K562 (cell line): Measurements from ENCODE around the gene ROBO2. TPM values are rescaled to one million over a fixed set of nuclear protein-coding genes. Genes with fewer than 3 reads are reported as not detected.

Experiments used
- ATAC-seq: fragments of 200-7000 bp; cut with Tn5 transposase; 3 replicates; pipeline ENCODE4 v1.9.1; 2020; ENCODE audit warnings: moderate library complexity
- BruUV-seq: library from RNA; stranded (reverse); fragments of 400-500 nt; replicated peaks from 2 replicates; lab custom pipeline; 2021; lab: Mats Ljungman, UMichigan
- CTCF ChIA-PET: fragments of 300-600 bp; formaldehyde crosslinking; extraction: SDS; loops from one replicate; lab custom pipeline; 2021; ENCODE audit warnings: low intra/inter-chr PET ratio; lab: Yijun Ruan, JAX
- POLR2A ChIA-PET: fragments of 300-600, 350-650 bp; sonication (Branson Sonifier 250); formaldehyde crosslinking; extraction: SDS; loops from one replicate; lab custom pipeline; 2021; ENCODE audit warnings: antibody characterized with exemption, inconsistent platforms; lab: Yijun Ruan, JAX
- DNase-seq, 4 experiments: peaks; one replicate each; pipeline versions ENCODE4 v3.0.0 to v3.0.0-alpha.2; 2011 to 2018; ENCODE audit warnings: low spot score in 3 of 4, mixed read lengths in 3 of 4; ENCODE audit errors: extremely low read depth in 1 of 4
- FAIRE-seq: peaks from 2 replicates; lab custom pipeline; 2011; peaks lifted over from hg19 to GRCh38; lab: Jason Lieb, UNC
- H2AFZ ChIP-seq: 2 replicates; pipeline ENCODE4 v1.6.0; 2011; ENCODE audit warnings: low read depth, low read length, control low read depth, inconsistent platforms
- H3K27ac ChIP-seq: fragments of 200-600 bp; 3 replicates; pipeline ENCODE4 v1.8.0; 2011; ENCODE audit warnings: low read depth, mild to moderate bottlenecking, control low read depth, inconsistent platforms, low read length, moderate library complexity, mixed read lengths; ENCODE audit errors: extremely low read depth
- H3K27me3 ChIP-seq, 2 experiments: fragments of 300-600 bp in 1 of 2; 2 replicates in 1 of 2; 3 replicates in 1 of 2; pipeline versions ENCODE4 v1.6.0 to v1.8.0; 2011; ENCODE audit warnings: inconsistent platforms in 2 of 2, low read length in 2 of 2, mild to moderate bottlenecking in 1 of 2, mixed read lengths in 1 of 2, moderate library complexity in 1 of 2; ENCODE audit not compliant: control insufficient read depth in 2 of 2, insufficient read depth in 2 of 2
- H3K36me3 ChIP-seq: fragments of 300-600 bp; 3 replicates; pipeline ENCODE4 v1.8.0; 2011; ENCODE audit warnings: mild to moderate bottlenecking, low read length, inconsistent platforms; ENCODE audit not compliant: control insufficient read depth, insufficient read depth
- H3K4me1 ChIP-seq, 2 experiments: fragments of 200-600 bp in 1 of 2; replicated peaks in 1 of 2; 2 replicates in 1 of 2; 3 replicates in 1 of 2; pipeline versions ENCODE4 v1.5.1 to v1.8.0; 2011; ENCODE audit warnings: inconsistent platforms in 2 of 2, low read length in 2 of 2, mild to moderate bottlenecking in 1 of 2, mixed read lengths in 1 of 2, moderate library complexity in 1 of 2; ENCODE audit not compliant: control insufficient read depth in 2 of 2, insufficient read depth in 2 of 2
- H3K4me2 ChIP-seq: 2 replicates; pipeline ENCODE4 v1.6.1; 2011; ENCODE audit warnings: low read length, control low read depth, inconsistent platforms, mixed read lengths; ENCODE audit not compliant: insufficient read depth
- H3K4me3 ChIP-seq: fragments of 200-600 bp; sonication (generic), shearing (Covaris generic); 2 replicates; pipeline ENCODE4 v1.5.1; 2016; ENCODE audit warnings: control low read depth, inconsistent platforms
- H3K79me2 ChIP-seq: fragments of 200-600 bp; 3 replicates; pipeline ENCODE4 v1.8.0; 2011; ENCODE audit warnings: low read length, inconsistent platforms; ENCODE audit not compliant: control insufficient read depth, insufficient read depth
- H3K9ac ChIP-seq, 2 experiments: 2 replicates each; pipeline versions ENCODE4 v1.6.0 to v1.6.1; 2011; ENCODE audit warnings: low read depth in 2 of 2, low read length in 2 of 2, control low read depth in 1 of 2, inconsistent platforms in 1 of 2, mild to moderate bottlenecking in 1 of 2, mixed read lengths in 1 of 2; ENCODE audit not compliant: insufficient read depth in 1 of 2
- H3K9me1 ChIP-seq: one replicate; pipeline ENCODE4 v1.6.0; 2011; ENCODE audit warnings: inconsistent platforms, mild to moderate bottlenecking, low read length, moderate library complexity; ENCODE audit not compliant: control insufficient read depth, insufficient read depth
- H3K9me3 ChIP-seq: replicated peaks from 2 replicates; pipeline ENCODE4 v1.5.1; 2011; ENCODE audit warnings: low read depth, low read length, inconsistent platforms; ENCODE audit not compliant: control insufficient read depth, insufficient read depth
- H4K20me1 ChIP-seq: replicated peaks from 2 replicates; pipeline ENCODE4 v1.6.1; 2011; ENCODE audit warnings: low read length, inconsistent platforms, mixed read lengths; ENCODE audit not compliant: control insufficient read depth, insufficient read depth
- EHMT2 ChIP-seq: fragments of 450-650 bp; IDR thresholded peaks from 2 replicates; pipeline ENCODE4 v1.6.1; 2018; ENCODE audit warnings: antibody characterized with exemption
- EZH2 ChIP-seq: IDR thresholded peaks from 2 replicates; pipeline ENCODE4 v1.6.1; 2012; ENCODE audit warnings: low read depth, mild to moderate bottlenecking, inconsistent platforms, low read length, borderline replicate concordance
- FOXK2 ChIP-seq, 2 experiments: fragments of 450-650 bp; IDR thresholded peaks in 1 of 2; conservative IDR thresholded peaks in 1 of 2; 2 replicates each; pipeline ENCODE4 v1.6.1; 2016; ENCODE audit warnings: low read depth in 2 of 2, mild to moderate bottlenecking in 1 of 2
- ILK ChIP-seq: fragments of 450-650 bp; IDR thresholded peaks from 2 replicates; pipeline ENCODE4 v1.6.1; 2016; ENCODE audit warnings: missing genetic modification characterization, low read depth, mild to moderate bottlenecking, missing compliant biosample characterization, moderate library complexity, borderline replicate concordance
- NFIC ChIP-seq: fragments of 450-650 bp; IDR thresholded peaks from 2 replicates; pipeline ENCODE4 v1.6.1; 2017; ENCODE audit warnings: mild to moderate bottlenecking, inconsistent platforms
- NR3C1 ChIP-seq: sonication (generic); formaldehyde crosslinking; IDR thresholded peaks from 2 replicates; pipeline ENCODE4 v1.8.1; 2022; ENCODE audit warnings: missing genetic modification reagents
- PHTF2 ChIP-seq: fragments of 250-450 bp; sonication (Bioruptor Pico); IDR thresholded peaks from 2 replicates; pipeline ENCODE4 v1.5.0; 2021; ENCODE audit warnings: mild to moderate bottlenecking
- STAT5A ChIP-seq: IDR thresholded peaks from 2 replicates; pipeline ENCODE4 v1.6.1; 2012; ENCODE audit warnings: low read length, inconsistent platforms, borderline replicate concordance
- TAF7 ChIP-seq: fragments of 450-650 bp; IDR thresholded peaks from 2 replicates; pipeline ENCODE4 v1.6.1; 2016; ENCODE audit warnings: missing genetic modification characterization, missing compliant biosample characterization
- ZBTB17 ChIP-seq: fragments of 450-650 bp; formaldehyde crosslinking; IDR thresholded peaks from 2 replicates; pipeline ENCODE4 v1.4.0; 2020; ENCODE audit warnings: mild to moderate bottlenecking
- ZNF253 ChIP-seq: fragments of 250-450 bp; sonication (Bioruptor Pico); conservative IDR thresholded peaks from 2 replicates; pipeline ENCODE4 v1.6.1; 2021; ENCODE audit warnings: mild to moderate bottlenecking
- ZNF77 ChIP-seq: fragments of 250-450 bp; sonication (Bioruptor Pico); IDR thresholded peaks from 2 replicates; pipeline ENCODE4 v1.5.0; 2020
- WGBS: fragments of 100-300 bp; shearing (Covaris generic); methylation state at CpG from one replicate; pipeline ENCODE4 v1.1.6; 2016; ENCODE audit warnings: low coverage, mixed read lengths; ENCODE audit not compliant: insufficient coverage; ENCODE audit errors: missing lambda C conversion rate; 5-methylcytosine and 5-hydroxymethylcytosine counted together
- in situ Hi-C: fragments of 300-500 bp; cut with MboI; formaldehyde crosslinking; loops from 4 replicates; pipeline ENCODE4 v1.15.0; 2018; ENCODE audit warnings: inconsistent platforms, mixed read lengths
- intact Hi-C: fragments of 100-400 bp; cut with micrococcal nuclease; formaldehyde crosslinking; loops from 2 replicates; pipeline ENCODE4 v1.14.2; 2022
- polyA plus RNA-seq, 8 experiments: library from polyadenylated mRNA; depleted of rRNA in 4 of 8; stranded (reverse) in 5 of 8; unstranded in 3 of 8; fragments of >200 nt; fragmentation: Nextera tagmentation in 2 of 8; fragmentation: Illumina TruSeq in 1 of 8; extraction: Ambion mirVana in 2 of 8; extraction: Trizol in 1 of 8; gene quantifications; 2 replicates each; pipeline versions ENCODE4 v1.2.1 to v1.2.3, GENCODE V29; 2011 to 2014; ENCODE audit warnings: inconsistent platforms in 1 of 8, missing spikeins in 1 of 8
- total RNA-seq, 7 experiments: library from RNA; depleted of rRNA in 6 of 7; stranded (reverse); fragments of >200 nt in 6 of 7; fragmentation: Illumina TruSeq in 2 of 7; extraction: Trizol in 2 of 7; gene quantifications; 2 replicates each; pipeline versions ENCODE4 v1.2.1 to v1.2.3, GENCODE V29; 2011 to 2021; ENCODE audit warnings: low replicate concordance in 1 of 7
- TF ChIP-seq, protein P1 (sequence below): IDR thresholded peaks from 2 replicates; pipeline ENCODE4 v1.6.1; 2012; ENCODE audit warnings: low read depth, low read length, improper control_type of control experiment, borderline replicate concordance
- TF ChIP-seq, protein P2 (sequence below): fragments of 250-450 bp; sonication (Bioruptor Pico); IDR thresholded peaks from 2 replicates; pipeline ENCODE4 v1.4.0; 2020
- TF ChIP-seq, protein P3 (sequence below): sonication (generic); formaldehyde crosslinking; IDR thresholded peaks from 2 replicates; pipeline ENCODE4 v1.8.0; 2022; ENCODE audit warnings: missing genetic modification reagents, mild to moderate bottlenecking, borderline replicate concordance
- TF ChIP-seq, protein P4 (sequence below): sonication (generic); formaldehyde crosslinking; IDR thresholded peaks from 2 replicates; pipeline ENCODE4 v1.8.0; 2022; ENCODE audit warnings: mild to moderate bottlenecking, missing genetic modification reagents

ROBO2 gene
- total and polyA plus RNA-seq, 9 of the 15 experiments (the other 6 are each of a cell fraction or from before 2014, with no cell fraction given): 0.84 to 3.0 (median 1.7) TPM

DNA sequence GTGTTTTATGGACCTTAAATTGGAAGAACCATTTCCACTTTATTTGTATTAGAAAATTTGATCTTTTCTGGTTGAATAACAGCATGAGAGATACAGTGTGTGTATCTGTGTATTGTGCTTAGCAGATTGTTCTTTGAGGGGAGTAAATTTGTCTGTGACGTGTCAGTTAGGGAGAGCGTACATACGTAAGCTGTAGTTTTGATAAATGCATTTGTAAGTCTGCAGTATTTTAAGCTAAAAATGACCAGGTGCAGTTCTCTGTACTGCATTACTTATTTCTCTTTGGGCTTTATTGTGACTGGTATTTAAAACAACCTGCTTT lies 264.8 kb downstream of the ROBO2 start:
- H3K9me1 ChIP-seq: no peaks in the 10 kb centered on the region
- ChIA-PET POLR2A (no interaction called here), CTCF (no interaction called here)
- H3K27ac ChIP-seq: no peak overlapping the region
- DNase-seq (no peak), ATAC-seq (no peak), FAIRE-seq (no peak)
- no peaks in the 10 kb centered on the region for H4K20me1 ChIP-seq
- BruUV-seq: no TSS peak
- intact Hi-C loops: no loop called here
- no peaks in the 10 kb centered on the region for H3K4me1 ChIP-seq
- no peaks in the 10 kb centered on the region for H3K27me3 ChIP-seq
- in situ Hi-C loops: no loop called here
- TF ChIP-seq TAF7 (tag): no peak
- TF ChIP-seq ZBTB17 (CRISPR knock-in tag): no peak
- TF ChIP-seq, protein P1, sequence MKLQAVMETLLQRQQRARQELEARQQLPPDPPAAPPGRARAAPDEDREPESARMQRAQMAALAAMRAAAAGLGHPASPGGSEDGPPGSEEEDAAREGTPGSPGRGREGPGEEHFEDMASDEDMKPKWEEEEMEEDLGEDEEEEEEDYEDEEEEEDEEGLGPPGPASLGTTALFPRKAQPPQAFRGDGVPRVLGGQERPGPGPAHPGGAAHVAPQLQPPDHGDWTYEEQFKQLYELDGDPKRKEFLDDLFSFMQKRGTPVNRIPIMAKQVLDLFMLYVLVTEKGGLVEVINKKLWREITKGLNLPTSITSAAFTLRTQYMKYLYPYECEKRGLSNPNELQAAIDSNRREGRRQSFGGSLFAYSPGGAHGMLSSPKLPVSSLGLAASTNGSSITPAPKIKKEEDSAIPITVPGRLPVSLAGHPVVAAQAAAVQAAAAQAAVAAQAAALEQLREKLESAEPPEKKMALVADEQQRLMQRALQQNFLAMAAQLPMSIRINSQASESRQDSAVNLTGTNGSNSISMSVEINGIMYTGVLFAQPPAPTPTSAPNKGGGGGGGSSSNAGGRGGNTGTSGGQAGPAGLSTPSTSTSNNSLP: no peak
- TF ChIP-seq EHMT2: no peak
- TF ChIP-seq ILK (tag): no peak
- TF ChIP-seq STAT5A: no peak
- TF ChIP-seq ZNF77 (CRISPR knock-in tag): no peak
- TF ChIP-seq ZNF253: no peak
- no peak for TF ChIP-seq FOXK2 (conservative IDR thresholded peaks at IDR 0.05 in 1 of 2, IDR thresholded peaks at IDR 0.05 in 1 of 2; ENCODE audit: low read depth in 2 of 2)
- TF ChIP-seq NFIC: no peak
- TF ChIP-seq, protein P2, sequence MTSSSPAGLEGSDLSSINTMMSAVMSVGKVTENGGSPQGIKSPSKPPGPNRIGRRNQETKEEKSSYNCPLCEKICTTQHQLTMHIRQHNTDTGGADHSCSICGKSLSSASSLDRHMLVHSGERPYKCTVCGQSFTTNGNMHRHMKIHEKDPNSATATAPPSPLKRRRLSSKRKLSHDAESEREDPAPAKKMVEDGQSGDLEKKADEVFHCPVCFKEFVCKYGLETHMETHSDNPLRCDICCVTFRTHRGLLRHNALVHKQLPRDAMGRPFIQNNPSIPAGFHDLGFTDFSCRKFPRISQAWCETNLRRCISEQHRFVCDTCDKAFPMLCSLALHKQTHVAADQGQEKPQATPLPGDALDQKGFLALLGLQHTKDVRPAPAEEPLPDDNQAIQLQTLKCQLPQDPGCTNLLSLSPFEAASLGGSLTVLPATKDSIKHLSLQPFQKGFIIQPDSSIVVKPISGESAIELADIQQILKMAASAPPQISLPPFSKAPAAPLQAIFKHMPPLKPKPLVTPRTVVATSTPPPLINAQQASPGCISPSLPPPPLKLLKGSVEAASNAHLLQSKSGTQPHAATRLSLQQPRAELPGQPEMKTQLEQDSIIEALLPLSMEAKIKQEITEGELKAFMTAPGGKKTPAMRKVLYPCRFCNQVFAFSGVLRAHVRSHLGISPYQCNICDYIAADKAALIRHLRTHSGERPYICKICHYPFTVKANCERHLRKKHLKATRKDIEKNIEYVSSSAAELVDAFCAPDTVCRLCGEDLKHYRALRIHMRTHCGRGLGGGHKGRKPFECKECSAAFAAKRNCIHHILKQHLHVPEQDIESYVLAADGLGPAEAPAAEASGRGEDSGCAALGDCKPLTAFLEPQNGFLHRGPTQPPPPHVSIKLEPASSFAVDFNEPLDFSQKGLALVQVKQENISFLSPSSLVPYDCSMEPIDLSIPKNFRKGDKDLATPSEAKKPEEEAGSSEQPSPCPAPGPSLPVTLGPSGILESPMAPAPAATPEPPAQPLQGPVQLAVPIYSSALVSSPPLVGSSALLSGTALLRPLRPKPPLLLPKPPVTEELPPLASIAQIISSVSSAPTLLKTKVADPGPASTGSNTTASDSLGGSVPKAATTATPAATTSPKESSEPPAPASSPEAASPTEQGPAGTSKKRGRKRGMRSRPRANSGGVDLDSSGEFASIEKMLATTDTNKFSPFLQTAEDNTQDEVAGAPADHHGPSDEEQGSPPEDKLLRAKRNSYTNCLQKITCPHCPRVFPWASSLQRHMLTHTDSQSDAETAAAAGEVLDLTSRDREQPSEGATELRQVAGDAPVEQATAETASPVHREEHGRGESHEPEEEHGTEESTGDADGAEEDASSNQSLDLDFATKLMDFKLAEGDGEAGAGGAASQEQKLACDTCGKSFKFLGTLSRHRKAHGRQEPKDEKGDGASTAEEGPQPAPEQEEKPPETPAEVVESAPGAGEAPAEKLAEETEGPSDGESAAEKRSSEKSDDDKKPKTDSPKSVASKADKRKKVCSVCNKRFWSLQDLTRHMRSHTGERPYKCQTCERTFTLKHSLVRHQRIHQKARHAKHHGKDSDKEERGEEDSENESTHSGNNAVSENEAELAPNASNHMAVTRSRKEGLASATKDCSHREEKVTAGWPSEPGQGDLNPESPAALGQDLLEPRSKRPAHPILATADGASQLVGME: no peak
- no peak for TF ChIP-seq NR3C1 (CRISPR knock-in tag)
- TF ChIP-seq, protein P3, sequence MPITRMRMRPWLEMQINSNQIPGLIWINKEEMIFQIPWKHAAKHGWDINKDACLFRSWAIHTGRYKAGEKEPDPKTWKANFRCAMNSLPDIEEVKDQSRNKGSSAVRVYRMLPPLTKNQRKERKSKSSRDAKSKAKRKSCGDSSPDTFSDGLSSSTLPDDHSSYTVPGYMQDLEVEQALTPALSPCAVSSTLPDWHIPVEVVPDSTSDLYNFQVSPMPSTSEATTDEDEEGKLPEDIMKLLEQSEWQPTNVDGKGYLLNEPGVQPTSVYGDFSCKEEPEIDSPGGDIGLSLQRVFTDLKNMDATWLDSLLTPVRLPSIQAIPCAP: no peak
- TF ChIP-seq EZH2: no peak
- TF ChIP-seq, protein P4, sequence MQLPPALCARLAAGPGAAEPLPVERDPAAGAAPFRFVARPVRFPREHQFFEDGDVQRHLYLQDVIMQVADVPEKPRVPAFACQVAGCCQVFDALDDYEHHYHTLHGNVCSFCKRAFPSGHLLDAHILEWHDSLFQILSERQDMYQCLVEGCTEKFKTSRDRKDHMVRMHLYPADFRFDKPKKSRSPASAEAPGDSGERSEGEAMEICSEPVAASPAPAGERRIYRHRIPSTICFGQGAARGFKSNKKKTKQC (CRISPR knock-in tag): no peak
- no peak for TF ChIP-seq PHTF2 (CRISPR knock-in tag)
- H3K36me3 ChIP-seq: no peaks in the 10 kb centered on the region
- 24% methylated on average over 3 of the region's 3 CpGs for WGBS
- H3K79me2 ChIP-seq: no peaks in the 10 kb centered on the region
- no peak overlapping the region for H2AFZ ChIP-seq
- H3K4me2 ChIP-seq: no peak overlapping the region
- H3K4me3 ChIP-seq: no peak overlapping the region
- no peaks in the 10 kb centered on the region for H3K9me3 ChIP-seq
- H3K9ac ChIP-seq: no peak overlapping the region
